Dedifferentiated amniotic fluid mesenchymal stem cell (primary cell): ENCODE results near the gene MARCHF10.

Experiments
- DNase-seq: peaks from one replicate; pipeline ENCODE4 v3.0.0-alpha.2; 2016; ENCODE audit errors: extremely low spot score

MARCHF10 gene

DNA sequence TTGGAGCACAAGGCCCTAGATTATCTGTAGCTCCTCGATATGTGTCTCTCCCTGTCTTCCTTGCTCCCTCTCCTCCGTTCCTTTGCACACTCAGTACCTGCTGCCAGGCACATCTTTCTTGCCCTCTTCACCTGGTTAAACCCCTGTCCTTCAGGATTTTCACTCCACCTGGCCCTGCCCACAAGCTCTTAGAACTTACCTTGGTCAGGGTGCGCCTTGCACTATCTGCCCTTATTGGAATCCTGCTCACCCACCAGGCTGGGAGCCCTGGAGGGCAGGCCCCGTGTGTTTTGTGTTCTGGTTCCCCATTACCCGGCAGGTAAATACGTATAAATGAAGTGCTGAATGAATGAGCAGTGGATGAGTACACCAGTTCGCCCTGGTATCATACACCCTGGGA, 54.6 kb downstream of the MARCHF10 start:
- no peak for DNase-seq

DNA sequence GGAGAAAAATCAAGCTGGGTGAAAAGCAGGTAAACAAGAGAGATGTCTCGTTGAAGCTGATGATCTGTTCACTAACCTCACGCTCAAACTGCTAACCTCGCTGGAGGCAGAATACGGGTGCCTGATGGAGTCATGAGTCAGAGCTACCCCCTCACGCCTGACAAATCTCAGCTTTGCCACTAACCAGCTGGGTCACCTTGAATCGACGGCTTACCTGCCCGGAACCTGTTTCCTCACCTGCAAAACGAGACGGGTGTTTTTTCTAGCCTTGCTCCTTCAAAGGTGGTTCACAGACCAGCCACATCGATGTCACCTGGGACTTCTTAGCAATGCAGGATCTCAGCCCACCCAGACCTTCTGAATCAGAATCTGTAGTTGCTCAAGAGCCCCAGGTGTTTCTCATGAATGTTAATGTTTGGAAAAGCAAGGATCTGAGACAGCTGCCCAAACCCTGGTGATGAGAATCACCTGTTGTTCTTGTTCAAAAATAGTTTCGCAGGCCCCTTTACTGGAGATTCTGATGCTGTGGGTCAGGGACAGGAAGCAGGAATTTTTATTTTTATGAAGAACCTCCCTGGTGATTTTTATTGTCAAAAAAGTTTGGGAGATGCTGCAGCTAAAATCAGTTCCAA, 56.9 kb downstream of the MARCHF10 start:
- DNase-seq, result no peak

DNA sequence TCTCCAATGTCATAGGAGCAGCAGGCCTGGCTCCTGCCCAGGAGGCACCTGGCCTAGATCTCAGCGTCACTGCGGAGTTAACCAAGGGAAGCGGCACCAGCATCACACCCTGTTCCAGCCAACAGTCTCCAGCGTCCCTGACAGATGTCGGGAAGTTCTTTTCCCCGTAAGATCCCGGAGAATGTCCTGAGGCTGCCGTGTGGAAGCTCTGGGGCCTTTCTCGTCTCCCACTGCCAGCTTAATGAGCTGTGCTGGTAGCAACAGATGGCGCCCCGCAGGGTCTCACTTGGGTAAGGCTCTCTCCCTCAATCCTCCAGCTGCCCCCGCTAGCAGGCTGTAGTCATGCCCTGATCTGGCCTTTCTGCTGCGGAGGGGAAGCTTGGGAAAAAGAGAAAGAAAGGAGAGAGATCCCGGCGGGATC, 57.5 kb downstream of the MARCHF10 start:
- DNase-seq, result no peak

DNA sequence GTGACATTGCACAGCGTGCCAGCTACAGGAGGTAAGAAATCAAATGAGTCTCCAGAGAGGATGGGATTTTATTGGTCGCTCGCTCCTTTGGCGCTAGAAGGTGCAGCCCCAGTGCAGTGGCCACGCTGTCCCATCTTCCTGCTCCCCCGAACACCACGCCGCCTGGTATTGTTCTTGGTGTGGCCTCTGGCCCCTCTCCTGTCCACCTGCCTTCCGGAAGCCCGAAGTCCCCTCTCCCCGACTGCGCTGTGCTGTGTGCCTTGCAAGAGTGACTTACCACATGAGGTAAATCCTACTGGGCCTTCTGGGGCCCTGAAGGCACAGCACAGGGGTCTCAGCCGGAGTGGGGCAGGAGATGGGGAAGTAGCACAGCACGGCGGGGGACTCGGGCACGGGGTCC, 58.2 kb downstream of the MARCHF10 start:
- DNase-seq, result no peak

DNA sequence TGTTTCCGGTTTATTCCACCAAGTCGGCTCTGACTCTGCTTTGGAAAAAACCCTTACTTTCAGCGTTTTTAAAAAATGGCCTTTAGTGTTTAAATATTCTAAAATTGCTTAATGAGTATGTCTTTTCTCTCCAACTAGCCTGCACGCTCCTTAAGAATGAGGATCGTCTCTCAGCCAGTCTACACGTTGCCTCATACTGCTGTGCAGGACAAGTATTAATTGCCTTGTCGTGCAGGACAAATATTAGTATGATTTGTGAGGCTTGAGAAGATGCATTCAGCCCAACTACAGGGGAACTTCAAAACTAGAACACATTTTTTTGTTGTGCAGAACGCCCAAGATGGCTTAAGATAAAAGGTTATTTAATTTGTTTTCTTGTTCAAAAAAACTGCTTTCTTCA, 61.2 kb downstream of the MARCHF10 start:
- DNase-seq, result no peak

DNA sequence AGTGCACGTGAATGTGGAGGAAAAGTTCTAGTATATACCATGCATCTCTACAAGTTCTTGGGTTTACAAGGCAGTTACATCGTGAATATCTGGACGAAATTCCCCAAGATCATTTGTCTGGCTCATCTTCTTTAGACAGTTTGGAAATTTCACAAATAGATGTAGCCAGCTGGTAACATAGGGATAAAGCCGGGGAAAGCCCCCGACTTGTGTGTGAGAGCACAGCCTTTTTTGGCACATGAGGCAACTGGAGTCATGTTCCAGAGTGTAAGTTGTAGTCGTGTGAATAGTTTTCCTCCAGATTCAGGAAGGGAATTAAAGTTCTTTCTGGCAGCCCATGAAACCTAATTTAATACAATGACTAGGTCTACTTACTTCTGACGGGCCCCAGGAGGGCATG, 62.3 kb downstream of the MARCHF10 start:
- DNase-seq, result no peak

DNA sequence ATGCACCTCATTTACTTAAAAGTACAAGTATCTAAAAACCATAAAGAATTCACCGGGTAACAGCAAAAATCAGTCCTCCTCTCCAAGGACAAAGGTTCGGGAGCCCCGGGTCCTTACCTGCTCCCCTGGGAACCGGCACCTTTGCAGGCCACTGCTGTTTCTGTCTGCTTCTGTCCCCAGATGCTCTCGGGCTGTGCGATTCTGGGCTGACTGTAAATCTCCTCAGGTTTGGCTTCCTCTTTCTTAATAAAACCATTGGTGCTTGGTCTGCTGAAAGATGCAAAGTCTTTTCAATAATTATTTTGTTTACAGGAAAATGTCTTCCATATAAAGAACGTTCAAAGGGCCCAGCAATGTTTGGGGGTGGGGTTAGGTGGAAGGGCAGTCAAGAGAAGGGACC, 63.9 kb downstream of the MARCHF10 start:
- DNase-seq, result no peak

DNA sequence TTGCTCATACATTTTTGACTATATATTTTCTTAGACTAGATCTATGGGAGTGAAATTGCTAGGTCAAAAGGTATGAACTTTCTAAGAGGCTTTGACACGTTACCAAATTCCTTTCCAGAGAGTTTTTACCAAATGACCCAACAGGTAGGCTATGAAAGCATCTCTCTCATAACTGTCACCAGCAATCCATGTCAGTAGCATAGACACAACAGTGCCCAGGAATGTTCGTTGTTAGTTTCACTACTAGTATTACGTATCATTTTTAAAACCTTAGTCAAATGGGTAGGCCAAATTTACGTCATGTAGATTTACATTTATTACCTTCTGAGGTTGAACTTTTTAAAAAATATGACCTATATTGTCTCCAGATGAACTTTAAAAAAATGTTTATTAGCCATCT, 66.8 kb downstream of the MARCHF10 start:
- no peak for DNase-seq

DNA sequence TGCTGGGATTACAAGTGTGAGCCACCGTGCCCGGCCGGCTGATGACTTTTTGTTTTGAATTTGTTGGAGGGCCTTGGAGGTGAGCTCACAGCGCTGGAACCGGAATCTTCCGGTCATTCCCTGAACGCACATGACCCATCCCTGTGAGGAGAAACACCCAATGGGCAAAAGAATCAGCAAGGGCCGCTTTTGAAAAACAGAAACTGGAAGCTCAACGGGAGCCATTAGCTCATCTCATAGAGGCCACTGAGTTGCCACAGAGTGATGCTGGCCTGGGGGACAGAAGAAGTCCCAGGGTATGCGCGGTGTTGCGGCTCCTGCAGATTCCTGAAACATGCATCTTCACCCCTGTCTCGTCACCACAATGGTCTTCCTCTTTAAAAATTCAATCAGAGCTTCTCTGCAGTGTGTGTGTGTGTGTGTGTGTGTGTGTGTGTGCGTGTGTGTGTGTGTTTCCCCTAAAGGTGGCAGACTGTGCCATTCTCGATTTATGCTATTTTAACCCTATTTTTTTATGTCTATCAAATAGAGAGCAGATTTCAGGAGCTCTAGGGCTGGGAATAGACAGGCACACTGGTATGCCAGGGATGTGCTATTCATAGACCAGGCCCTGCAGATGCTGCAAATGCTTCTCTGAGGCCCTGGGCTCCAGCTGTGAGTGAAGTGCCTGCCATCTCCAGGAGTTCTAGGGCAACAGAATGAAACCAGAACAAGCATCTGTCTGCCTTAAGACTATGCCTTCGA, 68.3 kb downstream of the MARCHF10 start:
- DNase-seq, result peak; percentile 28

DNA sequence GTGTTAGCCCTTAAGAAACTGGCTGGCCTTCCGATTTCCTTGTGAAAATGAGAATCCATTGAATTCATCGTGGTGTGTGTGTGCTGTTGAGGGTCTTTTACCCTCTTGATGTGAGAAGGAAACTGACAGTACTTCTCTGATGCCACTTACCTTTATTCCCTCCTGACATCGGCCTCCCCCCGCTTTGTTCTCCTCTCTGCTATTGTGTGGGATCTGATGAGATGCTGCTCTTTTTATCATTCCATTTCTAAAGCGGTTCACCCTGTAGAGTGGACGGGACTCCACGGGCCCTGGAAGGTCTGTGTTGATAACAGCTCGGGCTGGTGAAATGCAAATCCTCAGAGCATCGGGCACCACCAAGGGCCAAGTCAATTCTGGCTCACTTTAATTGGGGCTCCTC, 69.8 kb downstream of the MARCHF10 start:
- no peak for DNase-seq

DNA sequence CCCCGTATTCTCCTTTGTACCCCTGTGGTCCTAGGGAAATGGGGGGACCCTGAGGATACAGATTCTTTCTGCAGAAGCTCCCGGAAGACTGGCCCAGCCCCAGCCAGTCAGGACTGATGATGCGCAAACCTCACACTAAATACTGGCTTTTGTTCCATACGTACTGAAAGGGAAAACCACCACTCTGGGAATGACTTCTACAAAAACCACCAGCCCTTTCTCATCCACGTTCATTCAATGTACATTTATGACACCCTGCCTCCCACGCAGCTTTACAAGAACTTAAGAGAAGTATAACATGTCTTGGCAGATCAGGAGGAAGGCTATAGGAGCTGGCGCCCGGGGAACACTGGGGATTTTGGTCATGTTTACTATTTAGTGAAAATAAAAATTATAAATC, 70.6 kb downstream of the MARCHF10 start:
- DNase-seq, result no peak

DNA sequence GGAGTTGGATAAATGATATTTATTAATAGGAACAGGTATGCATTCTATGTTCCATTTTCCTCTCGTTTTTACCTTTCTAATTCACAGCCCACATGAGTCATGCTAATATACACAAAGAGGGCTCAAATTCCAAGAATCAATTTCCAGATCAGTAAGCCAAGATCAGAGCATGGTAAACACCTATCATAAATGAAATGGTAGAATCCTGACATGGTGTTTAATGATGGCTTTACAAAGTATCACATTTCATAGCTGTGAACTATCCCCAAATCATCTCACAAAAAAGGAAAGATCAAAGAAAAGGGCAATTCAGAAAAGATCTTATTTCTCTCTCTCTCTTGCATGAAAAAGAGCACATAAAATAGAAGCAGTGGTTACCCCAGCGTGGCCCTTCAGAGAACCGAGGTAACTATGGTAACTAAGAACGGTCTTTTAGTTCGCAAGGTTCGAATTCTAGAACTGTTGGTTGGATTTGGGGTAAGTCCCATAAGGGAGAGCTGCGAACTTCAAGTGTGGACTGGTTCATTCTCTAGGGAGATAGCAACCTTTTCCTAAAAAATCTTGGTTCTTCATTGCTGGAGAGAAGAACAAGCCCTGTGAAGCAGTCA, 73.0 kb downstream of the MARCHF10 start:
- no peak for DNase-seq

DNA sequence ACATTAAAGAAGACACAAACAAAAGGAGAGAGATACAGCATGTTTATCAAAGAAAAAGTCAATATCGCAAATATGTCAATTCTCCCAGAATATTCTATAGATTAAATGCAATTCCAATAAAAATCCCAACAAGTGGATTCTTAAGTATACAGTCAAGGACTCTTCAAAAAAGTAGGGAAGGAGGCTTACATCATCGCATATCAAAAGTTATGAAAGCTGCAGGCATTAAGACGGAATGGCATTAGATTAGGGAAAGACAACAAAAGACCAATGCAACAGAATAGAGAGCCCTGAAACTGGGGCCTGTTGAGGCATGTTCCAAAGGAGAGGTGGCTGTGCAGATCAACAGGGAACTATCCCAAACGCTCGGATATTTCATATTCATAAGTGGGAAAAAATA, 76.0 kb downstream of the MARCHF10 start:
- DNase-seq, result no peak

DNA sequence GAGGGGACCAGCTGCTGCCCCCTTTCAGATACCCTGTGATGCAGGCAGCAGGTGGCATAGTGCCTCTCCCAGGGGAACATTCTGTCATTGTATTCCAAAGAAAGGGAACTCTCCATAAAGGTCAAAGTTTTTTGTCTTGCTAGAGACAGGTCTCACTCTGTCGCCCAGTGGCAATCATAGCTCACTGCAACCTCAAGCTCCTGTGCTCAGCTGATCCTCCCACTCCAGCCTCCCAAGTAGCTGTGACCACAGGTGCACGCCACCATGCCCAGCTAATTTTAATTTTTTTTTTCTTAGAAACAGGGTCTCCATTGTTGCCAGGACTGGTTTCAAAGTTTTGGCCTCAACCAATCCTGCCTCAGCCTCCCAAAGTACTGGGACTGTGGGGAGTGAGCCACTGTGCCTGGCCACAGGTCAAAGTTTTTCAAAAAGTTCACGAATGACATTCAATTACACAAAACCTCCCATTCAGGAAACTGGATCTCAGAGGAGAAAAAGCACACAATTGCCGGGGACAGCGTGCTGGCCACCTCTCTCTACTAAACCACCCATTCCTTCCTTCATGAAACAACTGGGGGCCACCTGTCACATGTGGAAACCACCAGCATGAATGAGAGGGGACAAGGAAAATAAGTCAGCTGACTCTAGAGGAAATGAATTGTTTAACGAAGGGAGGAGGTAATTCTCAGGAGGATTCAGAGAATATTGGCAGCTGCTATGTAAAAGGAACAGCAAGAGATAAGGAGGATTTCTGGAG, 80.0 kb downstream of the MARCHF10 start:
- DNase-seq, result no peak

DNA sequence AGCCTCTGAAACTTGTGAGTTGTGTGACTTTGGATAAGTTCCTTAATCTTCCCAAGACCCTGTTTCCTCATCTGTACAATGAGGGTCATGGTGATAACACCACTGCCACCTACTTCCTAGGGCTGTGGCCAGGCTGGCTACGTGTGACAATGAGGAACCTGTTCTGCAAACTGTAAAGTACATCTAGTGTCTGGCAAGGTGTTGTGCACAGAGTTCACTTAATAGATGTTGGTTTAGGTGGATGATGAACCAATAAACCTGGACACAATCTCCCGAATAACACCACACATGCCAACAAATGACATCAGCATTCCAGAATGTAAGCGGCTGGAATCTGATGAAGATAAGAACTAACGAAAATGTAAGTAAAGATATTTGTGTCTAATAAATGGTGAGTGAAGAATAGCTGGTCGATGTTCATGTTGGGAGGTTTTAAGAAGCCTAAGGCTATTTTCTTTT, 82.3 kb downstream of the MARCHF10 start:
- DNase-seq, result no peak

DNA sequence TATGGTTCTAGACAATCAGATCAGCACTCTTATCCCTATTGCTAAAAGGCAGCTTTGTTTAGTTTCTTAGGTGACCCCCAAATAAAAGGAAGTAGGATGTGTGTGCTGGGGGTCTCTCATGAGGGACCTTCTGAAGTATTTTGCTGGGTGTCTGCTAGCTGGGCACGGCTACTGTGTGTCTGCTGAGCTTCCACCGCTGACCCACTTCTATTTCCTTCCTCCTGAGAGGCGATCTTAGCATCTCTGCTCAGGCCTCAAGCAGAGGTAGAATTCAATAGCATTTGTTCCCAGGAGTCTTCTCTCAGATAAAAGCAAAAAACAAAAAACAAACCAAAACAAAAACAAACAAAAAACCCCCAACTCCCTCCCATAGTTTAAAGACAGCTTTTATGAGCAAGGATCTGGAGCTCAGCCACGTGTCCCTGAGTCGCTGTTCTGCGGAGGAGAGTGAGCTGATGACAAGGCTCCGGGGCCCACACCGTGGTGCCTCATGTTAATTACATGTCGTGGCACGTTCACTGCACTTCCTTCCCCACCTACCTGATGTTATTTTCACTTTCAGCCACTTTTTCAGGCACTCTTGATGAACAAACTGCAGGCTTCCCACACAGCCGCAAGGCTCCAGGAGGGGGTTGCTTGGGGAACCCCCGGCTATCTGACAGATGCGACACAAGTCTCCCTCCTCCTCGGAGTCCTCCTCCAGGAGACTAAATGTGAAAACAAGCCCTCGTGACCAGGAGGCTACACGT, 83.5 kb downstream of the MARCHF10 start:
- DNase-seq, result no peak

DNA sequence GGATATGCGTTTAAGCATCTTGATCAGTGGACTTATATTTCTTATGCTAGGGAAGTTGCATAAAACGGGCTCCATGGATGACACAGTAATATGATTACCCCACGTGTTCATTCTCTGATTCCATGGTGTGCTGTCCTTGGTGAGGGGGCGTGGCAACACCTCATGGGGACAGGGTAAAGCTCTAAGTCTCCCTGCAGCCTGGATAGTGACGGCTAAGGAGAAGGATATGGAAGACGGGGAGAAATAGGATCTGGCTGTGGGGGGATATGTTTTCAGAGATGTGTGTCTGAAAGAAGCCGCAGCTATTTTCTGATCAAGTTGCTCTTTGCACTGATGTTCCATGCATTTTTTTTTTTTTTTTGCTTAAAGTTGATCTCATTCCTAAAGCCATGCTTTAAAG, 84.3 kb downstream of the MARCHF10 start:
- DNase-seq, result no peak

DNA sequence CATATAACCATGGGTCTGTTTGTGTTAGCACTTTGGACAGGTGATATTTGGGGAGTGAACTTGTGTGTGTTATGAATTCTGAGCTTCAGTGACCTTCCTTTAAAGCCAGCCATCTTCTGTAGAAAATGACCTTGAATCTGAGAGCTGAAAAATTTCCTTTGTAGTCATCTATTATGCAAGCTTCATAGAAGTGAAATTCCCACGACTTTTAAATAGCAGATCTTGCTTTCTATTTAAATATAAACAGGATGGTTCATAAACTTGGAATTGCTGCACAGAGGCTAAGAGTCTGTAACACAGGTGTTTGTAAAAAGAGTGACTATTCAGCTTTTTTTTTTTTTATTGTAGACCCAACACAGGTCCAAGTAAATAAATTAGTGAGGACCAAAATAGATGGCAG, 85.5 kb downstream of the MARCHF10 start:
- DNase-seq, result no peak

DNA sequence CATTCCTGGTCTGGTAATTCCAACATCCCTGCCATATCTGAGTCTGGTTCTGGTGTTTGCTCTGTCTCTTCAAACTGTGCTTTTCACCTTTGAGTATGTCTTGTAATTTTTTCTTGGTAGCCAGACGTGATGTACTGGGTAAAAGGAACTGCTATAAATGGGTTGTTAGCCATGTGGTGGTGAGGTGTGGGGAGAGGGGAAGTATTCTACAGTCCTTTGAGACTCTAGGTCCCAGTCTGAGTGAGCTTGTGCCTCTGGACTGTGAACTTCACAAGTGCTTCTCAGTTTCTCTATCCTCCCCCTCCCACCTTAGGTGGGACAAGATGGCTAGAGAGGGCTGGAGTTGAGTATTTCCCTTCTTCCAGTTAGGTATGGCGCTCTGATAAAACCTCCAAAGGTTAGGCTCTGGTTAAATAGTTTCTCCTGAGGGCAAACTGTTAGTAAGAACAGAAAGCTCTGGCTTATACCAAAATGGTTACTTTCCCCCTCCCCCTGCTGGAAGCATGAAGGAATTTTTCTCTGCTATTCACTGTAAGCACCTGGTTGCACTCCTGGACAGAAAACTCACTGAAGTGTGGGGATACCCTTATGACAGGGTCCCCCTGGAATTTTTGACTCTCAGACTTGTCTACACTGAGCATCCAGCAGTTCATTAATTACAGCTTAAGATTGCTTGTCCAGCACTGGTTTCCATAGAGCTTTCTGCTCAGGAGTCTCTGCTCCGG, 87.8 kb downstream of the MARCHF10 start:
- no peak for DNase-seq

DNA sequence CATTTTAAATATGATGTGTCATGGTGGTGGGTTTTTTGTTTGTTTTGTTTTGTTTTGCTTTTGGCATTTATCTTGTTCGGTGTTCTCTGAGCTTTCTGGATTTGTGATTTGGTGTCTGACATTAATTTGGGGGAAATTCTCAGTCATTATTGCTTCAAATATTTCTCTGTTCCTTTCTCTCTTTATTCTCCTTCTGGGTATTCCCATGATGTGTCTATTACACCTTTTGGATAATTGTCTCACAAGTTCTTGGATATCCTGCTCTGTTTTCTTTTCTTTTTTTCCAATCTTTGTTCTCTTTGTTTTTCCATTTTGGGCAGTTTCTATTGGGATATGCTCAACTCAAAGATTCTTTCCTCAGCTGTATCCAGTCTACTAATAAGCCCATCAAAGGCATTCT, 88.5 kb downstream of the MARCHF10 start:
- DNase-seq, result no peak

DNA sequence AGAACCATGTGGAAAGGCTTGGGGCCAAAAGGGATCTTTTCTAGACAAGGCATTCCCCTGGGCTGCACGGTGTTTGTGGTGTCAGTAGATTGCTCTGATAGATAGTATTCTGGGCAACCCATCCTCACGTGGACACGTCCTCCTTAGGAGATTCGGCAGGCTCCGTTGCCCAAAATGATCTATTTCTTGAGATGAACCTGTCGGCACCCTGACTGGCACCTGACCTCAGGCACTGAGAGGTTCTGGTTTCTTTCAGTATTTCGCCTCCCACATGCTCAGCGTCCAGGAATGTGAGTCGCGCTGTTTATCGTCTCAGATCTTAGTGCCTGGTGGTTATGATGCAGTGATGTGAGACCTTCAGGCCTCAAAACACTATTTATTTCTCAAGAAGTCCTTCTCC, 89.7 kb downstream of the MARCHF10 start:
- DNase-seq, result no peak
